WTC11 (cell line): ENCODE data around the gene UBE2H.

Experiments
- CTCF ChIP-seq: fragments of 200-600 bp; IDR thresholded peaks from 2 replicates; pipeline ENCODE4 v1.8.0; 2022; ENCODE audit warnings: antibody characterized with exemption
- ZNF232 ChIP-seq: sonication (generic); formaldehyde crosslinking; IDR thresholded peaks from 2 replicates; pipeline ENCODE4 v1.8.0; 2022; ENCODE audit warnings: mild to moderate bottlenecking, missing genetic modification reagents
- ZNF263 ChIP-seq: sonication (generic); formaldehyde crosslinking; IDR thresholded peaks from 2 replicates; pipeline ENCODE4 v1.8.1; 2022; ENCODE audit warnings: low read depth, mild to moderate bottlenecking, moderate library complexity, missing genetic modification reagents
- TF ChIP-seq, protein P1 (sequence below): sonication (generic); formaldehyde crosslinking; conservative IDR thresholded peaks from 2 replicates; pipeline ENCODE4 v1.8.1; 2022; ENCODE audit warnings: mild to moderate bottlenecking, missing genetic modification reagents

DNA sequence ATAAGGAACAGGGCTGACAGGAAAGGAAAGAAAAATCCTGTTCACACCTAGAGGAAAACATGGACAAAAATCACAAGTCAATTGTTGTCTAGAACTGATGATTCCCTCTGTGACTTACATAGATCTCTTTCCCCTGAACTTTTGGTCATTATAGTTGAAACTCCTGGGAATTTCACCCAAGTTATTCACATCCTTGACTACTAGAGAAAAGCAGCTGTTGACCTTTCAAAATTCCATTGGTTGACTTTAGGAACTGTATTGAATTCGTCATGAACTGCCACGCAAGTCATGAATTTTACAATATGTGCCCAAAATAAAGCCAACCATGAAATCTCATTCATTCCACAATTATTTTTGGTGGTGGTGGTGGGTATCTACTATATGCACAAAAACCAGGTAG lies 104.3 kb downstream of the UBE2H start:
- no peak for TF ChIP-seq ZNF232 (CRISPR knock-in tag)
- no peak for TF ChIP-seq CTCF
- TF ChIP-seq ZNF263 (CRISPR knock-in tag), result no peak
- TF ChIP-seq, protein P1, sequence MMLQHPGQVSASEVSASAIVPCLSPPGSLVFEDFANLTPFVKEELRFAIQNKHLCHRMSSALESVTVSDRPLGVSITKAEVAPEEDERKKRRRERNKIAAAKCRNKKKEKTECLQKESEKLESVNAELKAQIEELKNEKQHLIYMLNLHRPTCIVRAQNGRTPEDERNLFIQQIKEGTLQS (CRISPR knock-in tag), result no peak
